ENCODE data around the gene JARID2.

The JARID2 gene

DNA sequence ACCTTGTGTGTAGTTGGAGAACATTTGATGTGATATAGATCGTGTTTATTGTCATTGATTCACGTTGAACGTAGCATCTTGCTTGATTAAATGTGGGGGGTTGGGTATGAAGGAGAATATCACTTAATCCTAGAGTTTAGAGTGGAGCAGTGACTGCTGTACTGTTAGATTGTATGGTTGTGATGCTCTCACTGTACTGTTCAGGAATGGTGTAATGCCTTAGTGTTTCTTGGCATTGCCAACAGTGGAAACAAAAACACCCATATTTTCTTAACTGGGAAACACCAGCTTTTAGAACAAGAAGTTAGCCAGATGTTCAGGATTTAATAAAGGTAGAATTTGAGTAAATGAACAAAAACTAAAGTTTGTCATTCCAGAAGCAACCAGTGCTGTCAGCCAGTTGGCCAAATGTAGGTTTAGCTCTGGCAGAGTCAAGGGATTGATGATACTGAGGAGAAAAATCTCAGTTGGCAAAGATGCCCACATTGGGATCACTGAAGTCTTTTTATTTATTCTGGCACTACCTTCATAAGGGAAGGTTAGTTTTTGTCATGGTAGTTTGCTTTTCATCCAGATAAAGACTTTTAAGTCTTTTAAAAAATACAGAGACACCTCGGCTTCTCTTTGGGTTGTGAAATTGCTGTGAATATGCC lies 129.9 kb downstream of the JARID2 start:
- no peak for TF ChIP-seq CTCF (IDR thresholded peaks at IDR 0.05)
- Histone ChIP-seq H3K27ac (peak overlapping the region; percentile 47), H3K27me3 (ENCODE audit: control insufficient read depth, insufficient read depth, low read length) (no peaks in the 10 kb centered on the region), H3K4me2 (ENCODE audit: low read length) (peak overlapping the region; percentile 14), H3K9ac (no peak overlapping the region), H3K4me1 (peaks cover 33% of the 10 kb centered on the region), H3K79me2 (peaks cover 32% of the 10 kb centered on the region), H3K9me3 (ENCODE audit: control insufficient read depth, low read length) (no peaks in the 10 kb centered on the region), H3K36me3 (ENCODE audit: control insufficient read depth, insufficient read depth, low read length) (no peaks in the 10 kb centered on the region), H2AFZ (no peak overlapping the region), H3K4me3 (ENCODE audit: low read depth, low read length) (peak overlapping the region; percentile 15)

DNA sequence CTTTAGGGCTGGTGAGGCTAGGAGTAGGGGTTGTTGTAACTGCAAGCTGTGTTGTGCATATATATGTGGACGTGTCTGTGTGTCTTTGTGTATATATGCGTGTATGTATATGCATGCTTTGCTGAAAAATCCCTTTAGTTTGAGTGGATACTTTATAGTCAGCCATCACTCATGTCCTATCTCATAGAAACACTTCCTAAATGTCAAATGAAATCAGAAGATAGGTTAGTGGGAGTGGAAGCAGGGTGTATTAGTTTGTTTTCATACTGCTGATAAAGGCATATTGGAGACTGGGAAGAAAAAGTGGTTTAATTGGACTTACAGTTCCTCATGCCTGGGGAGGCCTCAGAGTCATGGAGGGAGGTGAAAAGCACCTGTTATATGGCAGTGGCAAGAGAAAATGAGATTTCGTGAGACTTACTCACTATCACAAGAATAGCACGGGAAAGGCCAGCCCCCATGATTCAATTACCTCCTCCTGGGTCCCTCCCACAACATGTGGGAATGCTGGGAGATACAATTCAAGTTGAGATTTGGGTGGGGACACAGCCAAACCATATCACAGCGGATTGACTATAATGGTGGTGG lies 131.1 kb downstream of the JARID2 start:
- Histone ChIP-seq H3K4me2 (ENCODE audit: low read length) (no peak overlapping the region), H3K4me3 (ENCODE audit: low read depth, low read length) (no peak overlapping the region), H3K27ac (peak overlapping the region; percentile 47), H3K27me3 (ENCODE audit: control insufficient read depth, insufficient read depth, low read length) (no peaks in the 10 kb centered on the region), H3K79me2 (peaks cover 21% of the 10 kb centered on the region), H2AFZ (no peak overlapping the region), H3K36me3 (ENCODE audit: control insufficient read depth, insufficient read depth, low read length) (no peaks in the 10 kb centered on the region), H3K9me3 (ENCODE audit: control insufficient read depth, low read length) (no peaks in the 10 kb centered on the region), H3K4me1 (peaks cover 33% of the 10 kb centered on the region), H3K9ac (no peak overlapping the region)
- no peak for TF ChIP-seq CTCF (IDR thresholded peaks at IDR 0.05)

GRCh38 chr6:15378272-15378671 lies 132.4 kb downstream of the JARID2 start:
- TF ChIP-seq CTCF (IDR thresholded peaks at IDR 0.05) = no peak
- no peak overlapping the region for H3K4me3 ChIP-seq (ENCODE audit: low read depth, low read length)
- H3K79me2 ChIP-seq = peaks cover 24% of the 10 kb centered on the region
- H3K4me1 ChIP-seq = peaks cover 33% of the 10 kb centered on the region
- no peak overlapping the region for H3K9ac ChIP-seq
- H3K27me3 ChIP-seq (ENCODE audit: control insufficient read depth, insufficient read depth, low read length) = no peaks in the 10 kb centered on the region
- peak overlapping the region; percentile 0 for H3K4me2 ChIP-seq (ENCODE audit: low read length)
- no peak overlapping the region for H2AFZ ChIP-seq
- no peak overlapping the region for H3K27ac ChIP-seq
- no peaks in the 10 kb centered on the region for H3K36me3 ChIP-seq (ENCODE audit: control insufficient read depth, insufficient read depth, low read length)
- H3K9me3 ChIP-seq (ENCODE audit: control insufficient read depth, low read length) = no peaks in the 10 kb centered on the region

DNA sequence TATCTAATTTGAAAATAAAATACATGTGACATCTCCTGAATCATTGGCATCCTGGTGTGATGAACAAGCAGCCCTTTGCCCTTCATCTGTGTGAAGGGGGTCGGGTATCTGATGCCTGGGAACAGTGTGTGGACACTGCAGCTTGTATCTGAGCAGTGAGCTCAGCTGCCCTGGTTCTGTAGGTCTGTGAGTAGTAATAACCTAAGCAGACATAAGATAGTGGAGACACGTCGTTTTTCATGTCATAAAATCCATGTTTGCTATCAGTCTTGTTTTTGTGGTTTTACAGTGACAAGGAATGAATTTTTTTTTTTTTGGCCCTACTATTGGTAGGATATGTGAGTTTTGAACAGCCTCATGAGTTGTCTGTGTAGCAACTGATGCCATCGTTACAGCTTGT lies 133.0 kb downstream of the JARID2 start:
- H3K4me2 ChIP-seq (ENCODE audit: low read length) = peak overlapping the region; percentile 0
- H3K4me1 ChIP-seq = peaks cover 33% of the 10 kb centered on the region
- H3K27me3 ChIP-seq (ENCODE audit: control insufficient read depth, insufficient read depth, low read length) = no peaks in the 10 kb centered on the region
- H3K27ac ChIP-seq = no peak overlapping the region
- no peaks in the 10 kb centered on the region for H3K9me3 ChIP-seq (ENCODE audit: control insufficient read depth, low read length)
- peaks cover 23% of the 10 kb centered on the region for H3K79me2 ChIP-seq
- H2AFZ ChIP-seq = no peak overlapping the region
- no peaks in the 10 kb centered on the region for H3K36me3 ChIP-seq (ENCODE audit: control insufficient read depth, insufficient read depth, low read length)
- no peak overlapping the region for H3K9ac ChIP-seq
- TF ChIP-seq CTCF (IDR thresholded peaks at IDR 0.05) = no peak
- H3K4me3 ChIP-seq (ENCODE audit: low read depth, low read length) = no peak overlapping the region

DNA sequence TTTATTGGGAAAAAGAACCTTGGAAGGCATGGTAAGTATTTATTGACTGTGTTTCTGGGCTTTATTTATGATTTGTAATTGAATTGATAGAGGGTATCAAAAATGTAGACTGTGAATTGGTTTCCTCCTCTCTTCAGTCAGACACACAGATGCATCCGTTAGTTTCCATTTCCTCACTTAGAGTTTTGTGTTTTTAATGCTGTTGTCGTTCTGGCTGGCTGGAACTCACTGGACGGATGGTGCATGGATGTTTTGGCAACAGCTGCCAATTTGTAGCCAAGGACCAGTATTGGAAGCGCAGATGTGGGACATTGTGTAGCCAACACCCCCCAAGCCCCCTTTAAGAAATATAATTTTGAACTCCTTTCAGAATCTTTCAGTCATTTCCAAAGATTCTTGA lies 134.5 kb downstream of the JARID2 start:
- Histone ChIP-seq H3K4me1 (peaks cover 29% of the 10 kb centered on the region), H3K4me3 (ENCODE audit: low read depth, low read length) (no peak overlapping the region), H3K9me3 (ENCODE audit: control insufficient read depth, low read length) (no peaks in the 10 kb centered on the region), H2AFZ (no peak overlapping the region), H3K79me2 (peaks cover 29% of the 10 kb centered on the region), H3K27me3 (ENCODE audit: control insufficient read depth, insufficient read depth, low read length) (no peaks in the 10 kb centered on the region), H3K4me2 (ENCODE audit: low read length) (no peak overlapping the region), H3K27ac (no peak overlapping the region), H3K36me3 (ENCODE audit: control insufficient read depth, insufficient read depth, low read length) (no peaks in the 10 kb centered on the region), H3K9ac (no peak overlapping the region)
- TF ChIP-seq CTCF (IDR thresholded peaks at IDR 0.05) = no peak

Data from parathyroid adenoma (tissue), 2 donors.